HG03575 (cell line): ENCODE measurements around the gene TXNRD2.

Experiments used
- ATAC-seq: cut with Tn5 transposase; IDR thresholded peaks from one replicate; pipeline ENCODE4 v1.9.1; 2021; ENCODE audit not compliant: unreplicated experiment, insufficient number of reproducible peaks, low FRiP score; ENCODE audit errors: extremely low read depth

TXNRD2 gene

DNA sequence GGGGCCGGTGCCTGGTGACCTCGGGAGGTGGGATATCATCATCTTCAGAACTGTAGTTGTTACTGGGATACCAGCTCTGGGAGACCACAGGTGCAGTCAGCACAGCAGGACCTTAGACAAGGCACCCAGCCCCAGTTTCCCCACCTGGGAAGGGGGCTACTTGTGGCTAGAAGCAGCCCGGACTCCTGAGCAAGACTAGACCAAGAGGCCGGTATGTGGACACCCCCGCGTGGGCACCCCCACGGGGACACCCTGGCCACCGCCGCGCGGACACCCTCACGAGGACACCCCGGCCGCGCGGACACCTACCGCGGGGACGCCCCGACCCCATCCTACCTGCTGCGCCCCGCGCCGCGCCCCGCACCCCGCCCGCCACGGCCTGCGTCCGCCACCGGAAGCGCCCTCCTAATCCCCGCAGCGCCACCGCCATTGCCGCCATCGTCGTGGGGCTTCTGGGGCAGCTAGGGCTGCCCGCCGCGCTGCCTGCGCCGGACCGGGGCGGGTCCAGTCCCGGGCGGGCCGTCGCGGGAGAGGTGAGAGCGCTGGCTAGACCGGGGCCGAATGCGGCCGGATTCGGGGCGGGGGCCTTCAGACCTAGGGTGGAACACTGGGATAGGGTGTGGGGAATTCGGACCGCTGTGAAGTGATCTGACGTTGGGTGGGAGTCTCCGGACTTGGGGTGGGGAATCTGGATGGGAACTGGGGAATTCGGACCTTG, at the start of gene TXNRD2, which contains the start of gene COMT:
Gene TXNRD2 (minus strand): TSS at position 454 of the 718 bp plus-strand sequence. CDS start 15 bp downstream, at position 439.
Gene COMT (plus strand): TSS at position 408 of the 718 bp plus-strand sequence. CDS start 20,755 bp downstream, outside the sequence.
- no peak for ATAC-seq

DNA sequence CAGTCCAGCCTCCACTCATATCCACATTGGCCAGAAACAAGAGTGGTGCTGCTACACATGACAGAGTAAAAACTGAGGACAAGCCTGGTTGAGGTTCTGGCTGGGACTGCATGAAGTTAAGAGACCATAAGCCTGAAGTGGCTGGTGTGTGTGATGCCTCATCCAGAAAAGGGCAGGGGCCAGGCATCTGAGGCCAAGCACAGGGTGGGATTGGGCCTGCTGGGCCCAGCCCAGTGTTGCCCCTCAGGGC, 49.7 kb upstream of the TXNRD2 start:
- no peak for ATAC-seq

DNA sequence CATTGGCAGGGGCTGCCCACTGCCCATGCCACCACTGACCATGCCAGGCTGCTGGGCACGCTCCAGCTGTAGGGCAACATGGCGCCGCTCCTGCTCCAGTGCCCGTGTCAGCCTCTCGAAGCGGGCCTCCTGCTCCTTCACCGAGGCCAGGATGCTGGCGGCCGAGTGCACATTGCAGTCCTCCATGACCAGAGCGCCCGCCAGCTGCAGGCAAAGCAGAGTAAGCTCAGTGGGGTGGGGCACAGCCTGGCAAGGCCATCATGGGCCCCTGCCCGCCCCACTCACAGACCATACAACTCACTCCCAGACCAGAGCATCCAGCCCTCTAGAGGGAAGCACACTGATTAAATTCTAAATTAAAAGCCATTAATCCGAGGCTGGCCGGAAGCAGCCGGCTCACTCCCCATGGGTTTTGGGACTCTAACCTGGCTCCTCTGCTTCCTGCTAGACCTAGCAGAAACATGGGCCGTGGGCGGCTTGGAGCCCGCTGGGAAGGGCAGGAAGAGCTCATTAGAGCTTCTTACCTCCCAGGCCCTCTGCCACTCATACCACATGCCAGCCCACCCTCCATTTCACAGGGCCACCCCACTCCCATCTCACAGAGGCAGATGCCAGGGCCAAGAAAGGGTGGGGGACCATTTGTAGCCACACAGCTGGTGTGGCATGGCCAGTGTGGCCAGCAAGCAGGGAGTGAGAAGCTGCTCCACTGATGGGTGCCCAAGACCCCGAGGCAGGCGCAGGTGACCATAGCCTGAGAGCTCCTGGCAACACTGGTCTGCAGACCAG, 49.2 kb upstream of the TXNRD2 start:
- ATAC-seq = no peak

DNA sequence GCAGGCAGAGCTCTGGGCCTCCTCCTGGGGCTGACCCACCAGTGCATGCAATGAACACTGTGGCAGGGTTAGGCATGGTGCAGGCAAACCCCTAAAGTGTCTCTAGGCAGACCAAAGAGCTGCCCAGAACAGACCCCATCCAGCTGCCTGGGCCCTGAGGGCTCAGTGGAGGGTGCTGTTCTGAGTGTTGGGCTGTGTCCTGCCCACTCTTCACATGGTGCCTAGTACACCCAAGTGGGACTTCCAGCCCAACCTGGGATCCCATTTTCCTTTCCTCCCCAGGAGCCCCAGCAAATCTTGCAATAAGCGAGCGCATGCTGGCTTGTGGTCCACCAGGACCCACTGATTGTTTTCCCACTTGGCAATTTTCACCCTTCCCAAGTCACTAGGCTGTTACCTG, 48.6 kb upstream of the TXNRD2 start:
- no peak for ATAC-seq

DNA sequence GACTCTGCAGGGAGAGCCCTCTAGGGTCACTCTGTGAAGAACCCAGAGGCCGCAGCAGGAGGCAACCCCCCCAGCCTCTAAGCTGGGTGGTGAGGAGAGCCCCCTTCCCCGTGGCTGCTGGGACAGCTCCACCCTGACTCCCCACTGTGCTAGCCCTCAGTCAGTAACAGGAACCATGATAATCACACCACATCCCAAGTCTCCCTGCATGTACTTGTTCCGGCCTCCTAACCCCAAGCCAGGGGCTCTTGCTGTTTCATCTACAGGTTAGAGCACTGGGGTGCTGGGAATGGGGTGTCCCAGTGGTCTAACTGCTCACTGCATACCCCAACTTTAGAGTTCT, 48.1 kb upstream of the TXNRD2 start:
- no peak for ATAC-seq

DNA sequence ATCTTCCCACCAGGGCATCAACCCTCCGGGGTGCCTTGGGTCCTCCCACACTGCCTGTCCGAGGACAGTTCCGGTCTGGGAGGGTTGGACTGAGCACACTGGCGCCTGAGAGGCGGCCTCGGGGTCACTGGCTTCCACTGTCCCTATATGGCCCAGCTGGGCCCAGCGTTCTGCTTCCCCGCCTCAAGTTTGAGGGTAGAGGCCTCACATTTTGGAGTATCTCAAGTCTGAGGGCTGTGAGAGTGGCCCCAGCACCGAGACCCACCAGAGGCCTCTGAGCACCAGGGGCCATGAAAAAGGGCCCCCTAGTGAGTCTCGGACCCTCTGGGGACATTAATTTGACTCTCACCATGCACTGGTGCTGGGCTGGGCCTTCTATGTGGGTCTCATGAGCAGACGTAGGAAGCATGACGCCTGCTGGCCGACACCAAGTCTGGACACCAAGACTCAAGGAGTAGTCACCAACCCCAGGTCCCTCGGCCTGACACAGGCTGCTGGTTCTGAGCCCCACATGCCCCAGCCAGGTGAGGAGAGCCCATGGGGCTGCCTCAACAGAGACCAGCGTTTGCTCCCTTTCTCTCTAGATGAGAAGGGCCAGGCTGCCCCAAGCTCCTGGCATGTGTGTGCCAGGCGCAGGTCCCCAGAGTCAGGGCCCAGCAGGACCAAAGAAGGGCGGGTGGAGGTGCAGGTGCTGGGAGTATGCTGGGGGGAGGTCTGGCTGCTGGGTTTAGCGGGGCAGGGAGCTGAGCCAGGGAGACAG, 47.5 kb upstream of the TXNRD2 start:
- no peak for ATAC-seq

DNA sequence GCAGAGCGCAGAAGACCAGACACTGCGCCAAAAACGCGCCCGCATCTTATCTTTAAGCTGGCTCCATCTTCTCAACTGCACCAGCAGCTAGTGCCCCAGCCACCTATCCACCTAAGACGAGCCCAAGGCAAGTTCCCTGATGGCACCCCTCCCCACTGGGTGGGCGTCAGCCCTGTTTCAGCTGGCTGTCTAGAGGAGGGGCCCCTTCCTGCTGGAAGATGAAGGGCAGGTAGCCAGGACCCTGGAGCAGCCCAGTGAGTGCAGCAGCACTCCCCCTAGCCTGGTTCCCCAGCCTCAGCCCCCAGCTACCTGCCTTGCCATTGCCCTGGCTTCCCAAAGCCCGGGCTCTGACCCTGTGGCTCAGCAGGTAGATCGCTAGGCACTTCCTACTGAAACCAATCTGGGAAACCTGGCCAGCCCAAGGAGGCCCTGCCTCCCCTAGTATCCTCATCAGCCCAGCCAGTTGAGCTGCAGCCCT, 46.8 kb upstream of the TXNRD2 start:
- ATAC-seq = no peak

DNA sequence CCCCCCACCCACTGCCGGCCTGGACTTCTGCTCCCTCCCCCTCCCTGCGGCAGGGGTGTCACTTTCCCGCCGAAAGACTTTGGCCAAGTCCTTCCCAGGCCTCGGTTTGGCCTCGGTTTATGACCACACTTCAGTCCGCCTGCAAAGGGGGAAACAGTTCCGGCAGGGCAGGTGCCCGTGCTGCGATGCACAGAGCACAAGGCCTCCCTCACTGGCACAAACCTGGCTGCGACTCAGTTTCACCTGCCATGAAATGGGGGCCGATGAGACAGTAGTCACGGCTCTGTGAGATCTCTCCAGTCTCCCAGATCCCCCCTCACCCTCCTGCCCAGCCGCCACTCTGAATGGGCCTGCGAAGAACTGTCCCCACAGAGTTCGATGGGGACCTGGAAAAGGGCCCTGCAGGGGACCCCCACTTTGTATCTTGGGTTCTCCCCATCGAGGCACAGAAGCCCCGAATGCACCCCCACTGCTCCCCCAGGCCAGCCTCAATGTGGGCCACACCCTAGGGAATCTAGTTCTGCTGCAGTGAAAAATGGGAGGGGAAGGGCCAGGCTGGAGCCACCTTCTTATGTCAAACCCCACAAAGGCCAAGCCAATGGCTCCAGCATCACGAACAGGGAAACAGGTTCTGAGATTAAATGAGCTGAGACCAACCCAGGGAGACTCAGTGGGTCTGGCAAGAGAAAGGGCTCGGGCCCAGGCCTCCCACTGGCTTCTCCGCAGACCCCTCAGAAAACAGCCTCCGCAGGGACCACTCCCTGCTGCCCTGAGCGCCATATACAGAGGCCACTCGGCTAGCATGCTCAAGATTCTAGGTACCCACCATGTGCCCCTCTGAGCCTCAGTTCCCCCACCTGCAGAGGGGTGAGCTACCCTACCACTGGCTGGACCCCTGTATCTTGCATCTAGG, 46.0 kb upstream of the TXNRD2 start:
- no peak for ATAC-seq

DNA sequence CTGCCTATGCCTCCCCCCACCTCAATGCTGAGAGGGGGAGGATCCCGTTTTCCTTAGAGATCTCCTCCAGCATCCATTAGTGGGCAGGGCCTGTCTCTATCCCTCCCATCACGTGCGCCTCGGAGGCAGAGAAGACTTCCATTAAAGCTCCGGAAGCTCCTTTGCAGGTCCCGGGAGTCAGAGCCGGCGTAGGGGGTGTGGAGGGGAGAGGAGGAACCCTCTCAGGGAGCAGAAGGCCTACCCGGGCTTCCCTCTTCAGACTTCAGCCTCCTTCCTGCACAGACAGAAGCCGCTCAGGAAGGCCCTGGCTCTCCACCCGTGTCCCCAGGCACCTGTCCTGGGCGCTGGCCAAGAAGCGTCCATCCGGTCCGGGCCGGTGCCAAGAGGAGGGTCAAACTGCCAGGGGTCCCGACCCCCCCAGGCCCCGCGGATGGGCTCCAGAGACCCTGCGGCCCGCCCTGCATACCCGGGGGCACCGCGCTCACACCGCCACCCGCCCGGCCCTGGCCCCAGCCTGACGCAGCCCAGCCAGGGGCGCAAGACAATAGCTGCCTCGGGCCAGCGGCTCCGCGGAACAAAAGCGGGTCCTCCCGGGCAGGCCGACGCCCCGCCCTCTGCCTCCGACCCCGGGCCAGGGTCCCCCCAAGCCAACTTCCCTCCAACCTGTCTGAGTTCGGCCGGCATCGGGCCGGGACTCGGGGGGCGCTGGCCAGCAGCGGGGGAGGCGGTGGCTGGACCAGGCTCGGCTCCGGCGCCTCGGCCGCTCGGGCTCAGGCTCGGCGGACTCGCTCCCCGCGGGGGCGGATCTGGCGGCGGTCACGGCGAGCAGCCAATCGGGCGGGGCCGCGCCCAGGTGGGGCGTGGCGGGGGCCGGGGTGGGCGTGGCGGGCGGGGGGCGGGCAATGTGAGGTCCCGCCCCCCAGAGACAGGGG, 45.1 kb upstream of the TXNRD2 start:
- ATAC-seq = no peak

DNA sequence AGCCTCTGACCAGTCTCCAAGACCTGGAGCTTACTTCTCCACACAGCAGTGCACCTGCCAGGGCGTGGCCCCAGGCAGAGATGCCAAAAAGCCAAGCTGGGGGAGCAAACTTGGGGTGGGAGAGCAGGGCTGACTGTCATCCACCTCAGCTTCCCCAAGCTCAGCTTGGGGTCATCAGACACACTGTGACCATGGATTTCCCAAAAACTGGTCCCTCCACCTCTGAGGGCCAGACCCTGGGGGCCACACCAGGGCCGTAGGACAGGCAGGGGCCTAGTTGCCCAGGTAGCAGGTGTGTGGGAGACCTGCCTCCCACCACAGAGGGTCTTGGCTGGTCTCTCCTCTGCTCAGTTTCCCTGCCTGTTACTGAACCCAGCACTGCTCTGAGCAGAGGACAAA, 44.4 kb upstream of the TXNRD2 start:
- ATAC-seq = no peak

DNA sequence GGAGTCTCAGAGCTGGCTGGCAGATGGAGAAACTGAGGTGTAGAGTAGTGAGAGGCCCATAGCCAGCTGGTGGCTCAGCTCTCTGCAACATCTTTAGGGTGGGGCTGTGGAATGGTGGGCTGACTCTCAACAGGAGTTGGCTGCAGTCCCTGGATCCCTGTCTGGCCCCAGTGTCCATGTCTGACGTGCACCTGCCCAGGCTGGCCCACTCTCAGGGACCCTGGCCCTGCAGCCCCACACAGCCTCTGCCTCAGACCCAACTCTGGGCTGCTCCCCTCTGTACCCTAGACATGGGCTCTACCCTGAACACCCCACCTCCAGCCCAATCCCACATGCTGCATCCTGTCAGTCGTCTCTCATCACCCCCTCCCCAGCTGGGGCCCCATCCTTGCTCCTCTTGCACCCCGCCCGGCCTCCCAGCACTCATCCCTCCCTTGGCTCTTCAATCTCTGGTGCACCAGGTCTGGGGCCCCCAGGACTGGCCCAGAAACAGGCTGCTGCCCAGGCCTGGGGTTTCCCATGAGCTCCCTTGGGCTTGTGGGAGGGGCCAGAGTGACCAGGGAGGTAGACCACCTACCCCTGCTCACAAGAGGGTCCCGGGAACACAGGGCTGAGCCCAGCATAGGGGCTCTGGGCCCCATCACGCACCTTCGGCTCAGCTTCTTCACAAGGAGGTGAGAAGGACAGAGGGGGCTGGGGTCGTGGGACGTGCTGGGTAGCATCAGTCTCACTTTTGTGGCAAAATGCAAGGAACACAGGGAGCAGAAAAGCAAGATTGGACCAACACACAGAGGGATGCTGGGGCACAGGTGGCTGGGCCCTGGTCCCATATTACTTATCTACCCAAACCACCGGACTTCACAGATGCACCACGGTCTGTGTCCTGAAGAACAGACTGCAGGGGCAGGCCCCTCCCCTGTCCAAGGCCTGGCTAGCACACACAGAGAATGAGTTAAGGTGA, 43.5 kb upstream of the TXNRD2 start:
- ATAC-seq = no peak

DNA sequence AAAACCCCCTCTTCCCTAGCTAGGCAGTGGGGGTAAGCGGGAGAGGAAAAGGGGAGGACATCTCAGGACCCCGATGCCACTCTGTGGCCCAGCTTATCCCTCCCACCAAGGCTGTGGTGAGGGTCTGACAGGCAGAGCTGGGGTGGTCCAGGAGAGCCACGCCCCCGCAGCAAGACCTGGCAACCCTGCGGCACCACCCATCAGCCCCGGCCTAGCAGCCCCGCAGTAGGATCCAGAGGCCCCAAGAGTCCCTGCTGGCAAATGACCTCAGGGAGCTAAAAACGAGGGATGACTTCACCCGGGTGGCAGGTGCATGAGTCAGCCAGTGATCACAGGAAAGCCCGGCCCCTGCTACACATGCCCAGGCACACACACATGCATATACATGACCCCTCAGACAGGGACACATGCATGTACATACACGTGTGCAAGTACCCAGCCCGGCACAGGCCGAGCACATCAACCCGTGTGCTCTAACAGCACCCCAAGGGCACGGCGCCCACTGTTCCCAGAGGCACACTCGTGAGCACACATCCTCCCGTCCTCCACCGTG, 42.7 kb upstream of the TXNRD2 start:
- no peak for ATAC-seq

DNA sequence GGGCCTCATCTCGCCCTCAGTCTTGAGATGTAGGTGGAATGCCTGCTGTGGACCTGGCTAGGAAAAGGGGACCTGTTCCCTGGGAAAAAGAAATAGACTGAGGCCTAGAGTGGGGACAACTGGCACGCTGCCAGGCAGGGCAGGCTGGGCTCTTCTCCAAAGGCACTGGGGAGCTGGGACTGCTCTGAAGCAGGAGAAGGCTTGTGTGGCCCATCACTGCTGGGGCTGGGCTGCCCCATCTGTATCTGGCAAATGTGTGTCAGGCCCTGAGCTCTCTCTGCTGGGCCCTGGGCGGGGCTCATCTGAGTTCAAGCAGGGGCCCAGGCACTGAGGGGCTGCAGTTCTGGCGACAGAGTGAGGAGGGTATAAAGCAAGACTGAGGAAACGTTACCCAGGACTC, 42.1 kb upstream of the TXNRD2 start:
- no peak for ATAC-seq

DNA sequence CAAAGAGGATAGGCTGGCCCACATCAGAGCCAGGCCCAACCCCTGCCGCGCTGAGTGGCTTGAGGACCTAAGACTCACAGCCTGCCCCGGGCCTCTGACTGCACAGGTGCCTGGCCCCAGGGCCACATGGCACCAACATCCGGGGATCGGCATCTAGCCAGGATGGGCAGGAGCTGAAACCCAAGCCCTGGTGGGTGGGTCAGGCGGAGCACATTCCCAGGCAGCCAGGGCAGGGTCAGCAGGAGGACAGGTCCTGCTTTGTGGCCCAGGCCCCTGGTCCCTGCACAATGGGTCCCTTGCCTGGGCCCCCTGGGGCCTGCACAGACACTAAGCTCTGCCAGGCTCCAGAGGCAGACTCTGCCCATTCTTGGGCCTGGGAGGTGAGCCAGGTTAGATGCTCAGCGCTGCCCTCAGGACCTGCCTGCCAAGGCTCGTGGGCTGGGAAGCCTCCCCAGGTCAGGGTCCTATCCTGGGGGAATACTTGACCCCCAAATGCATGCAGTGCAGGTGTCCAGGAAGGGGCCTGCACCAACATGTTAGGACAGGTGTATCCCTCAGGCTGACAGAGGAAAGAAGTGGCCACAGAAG, 41.5 kb upstream of the TXNRD2 start:
- ATAC-seq = no peak

DNA sequence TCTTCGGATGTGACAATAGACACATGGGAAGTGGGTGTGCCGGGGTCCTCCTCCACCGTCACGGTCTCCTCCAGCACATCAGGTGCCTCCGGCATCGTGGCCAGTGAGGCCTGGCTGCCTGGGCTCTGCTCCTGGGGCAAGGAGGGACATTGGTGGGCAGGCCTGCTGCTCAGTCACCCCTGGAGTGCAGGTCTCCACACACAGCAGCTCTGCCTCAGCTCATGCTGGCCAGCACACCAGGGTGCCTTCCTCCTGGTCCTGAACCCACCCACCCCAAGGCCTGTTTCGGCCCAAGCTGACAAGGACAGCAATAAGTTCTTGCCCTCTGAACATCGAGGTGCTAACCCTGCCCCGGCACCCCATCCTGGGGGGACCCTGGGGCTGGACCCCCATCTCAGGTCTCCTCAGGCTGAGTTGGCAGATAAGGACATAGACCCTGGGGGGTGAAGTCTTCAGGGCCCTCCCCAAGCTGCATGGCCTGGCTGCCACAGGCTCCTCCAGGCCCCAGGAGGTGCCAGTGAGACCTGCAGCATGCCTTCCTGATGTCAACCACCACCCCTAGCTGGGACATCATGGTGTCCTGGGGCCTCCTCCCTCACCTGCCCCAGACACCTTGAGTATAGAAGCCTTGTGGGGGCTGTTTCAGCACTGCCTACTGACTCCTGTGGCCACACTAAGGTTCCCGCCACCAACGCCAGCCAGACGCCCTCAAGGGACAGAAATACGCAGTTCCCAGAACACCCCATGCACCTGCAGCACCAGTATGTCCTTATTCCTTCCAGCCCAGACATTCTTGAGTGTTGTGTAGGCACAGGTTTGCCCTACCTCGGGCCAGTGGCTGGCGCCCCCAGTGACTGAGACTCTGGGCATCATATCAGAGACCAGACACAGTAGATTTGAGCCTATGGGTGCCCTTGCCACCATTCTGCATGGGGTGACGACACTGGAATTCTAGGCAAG, 40.6 kb upstream of the TXNRD2 start:
- ATAC-seq = no peak
